Adrenal gland (tissue), 5 donors: ENCODE measurements around the gene GRB10.

Experiments
- POLR2A ChIP-seq, 2 donors: fragments of 450-650 bp; IDR thresholded peaks; one replicate each; pipeline ENCODE4 v1.6.1; 2017; ENCODE audit warnings: antibody characterized with exemption in 2 of 2, mild to moderate bottlenecking in 2 of 2, moderate library complexity in 1 of 2
- TF ChIP-seq, protein P1 (sequence below), 6 experiments: fragments of 450-650 bp in 4 of 6; fragments of 200-600 bp in 2 of 6; sonication (generic) in 1 of 6; IDR thresholded peaks; 1 replicate in 5 of 6; 2 replicates in 1 of 6; pipeline versions ENCODE4 v1.5.1 to v1.8.0; 2016 to 2021; ENCODE audit warnings: antibody characterized with exemption in 6 of 6, mild to moderate bottlenecking in 2 of 6, moderate library complexity in 1 of 6
- donor health status: DM: no; HTN: no; CAD: no.

GRCh38 chr7:50598460-50599343 is 184.0 kb downstream of the GRB10 start:
- no peak for TF ChIP-seq POLR2A (IDR thresholded peaks at IDR 0.05)
- TF ChIP-seq, protein P1, sequence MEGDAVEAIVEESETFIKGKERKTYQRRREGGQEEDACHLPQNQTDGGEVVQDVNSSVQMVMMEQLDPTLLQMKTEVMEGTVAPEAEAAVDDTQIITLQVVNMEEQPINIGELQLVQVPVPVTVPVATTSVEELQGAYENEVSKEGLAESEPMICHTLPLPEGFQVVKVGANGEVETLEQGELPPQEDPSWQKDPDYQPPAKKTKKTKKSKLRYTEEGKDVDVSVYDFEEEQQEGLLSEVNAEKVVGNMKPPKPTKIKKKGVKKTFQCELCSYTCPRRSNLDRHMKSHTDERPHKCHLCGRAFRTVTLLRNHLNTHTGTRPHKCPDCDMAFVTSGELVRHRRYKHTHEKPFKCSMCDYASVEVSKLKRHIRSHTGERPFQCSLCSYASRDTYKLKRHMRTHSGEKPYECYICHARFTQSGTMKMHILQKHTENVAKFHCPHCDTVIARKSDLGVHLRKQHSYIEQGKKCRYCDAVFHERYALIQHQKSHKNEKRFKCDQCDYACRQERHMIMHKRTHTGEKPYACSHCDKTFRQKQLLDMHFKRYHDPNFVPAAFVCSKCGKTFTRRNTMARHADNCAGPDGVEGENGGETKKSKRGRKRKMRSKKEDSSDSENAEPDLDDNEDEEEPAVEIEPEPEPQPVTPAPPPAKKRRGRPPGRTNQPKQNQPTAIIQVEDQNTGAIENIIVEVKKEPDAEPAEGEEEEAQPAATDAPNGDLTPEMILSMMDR (IDR thresholded peaks at IDR 0.05) = no peak
